Endothelial cell (in vitro differentiated cells): ENCODE results near the gene MARCHF2. TPM values are rescaled to one million over a fixed set of nuclear protein-coding genes. Genes with fewer than 3 reads are reported as not detected.

ENCODE experiments used
- DNase-seq: peaks from one replicate; pipeline ENCODE4 v3.0.0; 2021; ENCODE audit warnings: low spot score
- H3K27ac Mint-ChIP-seq: one replicate; pipeline ENCODE4 v1.8.0; 2021; ENCODE audit warnings: mixed read lengths, inconsistent platforms; ENCODE audit not compliant: unreplicated experiment
- H3K27me3 Mint-ChIP-seq: one replicate; pipeline ENCODE4 v1.8.0; 2021; ENCODE audit warnings: mild to moderate bottlenecking, moderate library complexity, mixed read lengths, inconsistent platforms; ENCODE audit not compliant: unreplicated experiment
- H3K36me3 Mint-ChIP-seq: one replicate; pipeline ENCODE4 v1.8.0; 2021; ENCODE audit warnings: mild to moderate bottlenecking, low read depth, mixed read lengths, inconsistent platforms; ENCODE audit not compliant: unreplicated experiment
- H3K4me1 Mint-ChIP-seq: one replicate; pipeline ENCODE4 v1.8.0; 2021; ENCODE audit warnings: mild to moderate bottlenecking, mixed read lengths, inconsistent platforms; ENCODE audit not compliant: unreplicated experiment
- H3K4me3 Mint-ChIP-seq: one replicate; pipeline ENCODE4 v1.8.0; 2021; ENCODE audit warnings: mild to moderate bottlenecking, mixed read lengths, inconsistent platforms; ENCODE audit not compliant: unreplicated experiment
- H3K9me3 Mint-ChIP-seq: one replicate; pipeline ENCODE4 v1.8.0; 2021; ENCODE audit warnings: mixed read lengths, inconsistent platforms; ENCODE audit not compliant: unreplicated experiment
- total RNA-seq: library from RNA; stranded (reverse); fragmentation: NEBNext Ultra II Directional; extraction: Animal tissue kit (Norgen Biotek cat#: 25700); gene quantifications from one replicate; pipeline ENCODE4 v1.2.1, GENCODE V29; 2021; ENCODE audit not compliant: unreplicated experiment
- TF ChIP-seq, protein P1 (sequence below): fragments of 200-600 bp; sonication (generic); IDR thresholded peaks from one replicate; pipeline ENCODE4 v1.5.0; 2021; ENCODE audit warnings: antibody characterized with exemption; ENCODE audit not compliant: unreplicated experiment

The MARCHF2 gene
- total RNA-seq, 1 donor from 2014 or later = 58.2 TPM

GRCh38 chr19:8391198-8392016, 21.7 kb upstream of the MARCHF2 start:
- H3K36me3 Mint-ChIP-seq = peaks cover 16% of the 10 kb centered on the region
- TF ChIP-seq, protein P1, sequence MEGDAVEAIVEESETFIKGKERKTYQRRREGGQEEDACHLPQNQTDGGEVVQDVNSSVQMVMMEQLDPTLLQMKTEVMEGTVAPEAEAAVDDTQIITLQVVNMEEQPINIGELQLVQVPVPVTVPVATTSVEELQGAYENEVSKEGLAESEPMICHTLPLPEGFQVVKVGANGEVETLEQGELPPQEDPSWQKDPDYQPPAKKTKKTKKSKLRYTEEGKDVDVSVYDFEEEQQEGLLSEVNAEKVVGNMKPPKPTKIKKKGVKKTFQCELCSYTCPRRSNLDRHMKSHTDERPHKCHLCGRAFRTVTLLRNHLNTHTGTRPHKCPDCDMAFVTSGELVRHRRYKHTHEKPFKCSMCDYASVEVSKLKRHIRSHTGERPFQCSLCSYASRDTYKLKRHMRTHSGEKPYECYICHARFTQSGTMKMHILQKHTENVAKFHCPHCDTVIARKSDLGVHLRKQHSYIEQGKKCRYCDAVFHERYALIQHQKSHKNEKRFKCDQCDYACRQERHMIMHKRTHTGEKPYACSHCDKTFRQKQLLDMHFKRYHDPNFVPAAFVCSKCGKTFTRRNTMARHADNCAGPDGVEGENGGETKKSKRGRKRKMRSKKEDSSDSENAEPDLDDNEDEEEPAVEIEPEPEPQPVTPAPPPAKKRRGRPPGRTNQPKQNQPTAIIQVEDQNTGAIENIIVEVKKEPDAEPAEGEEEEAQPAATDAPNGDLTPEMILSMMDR = no peak
- peaks cover 6% of the 10 kb centered on the region for H3K27me3 Mint-ChIP-seq
- peaks cover 45% of the 10 kb centered on the region for H3K4me1 Mint-ChIP-seq
- H3K9me3 Mint-ChIP-seq = no peaks in the 10 kb centered on the region
- peak overlapping the region; percentile 83 for H3K4me3 Mint-ChIP-seq
- peak overlapping the region; percentile 61 for H3K27ac Mint-ChIP-seq
- DNase-seq = no peak

- peak overlapping the region; percentile 61 for H3K27ac Mint-ChIP-seq
- H3K36me3 Mint-ChIP-seq = peaks cover 13% of the 10 kb centered on the region
- no peak overlapping the region for H3K4me3 Mint-ChIP-seq
- no peaks in the 10 kb centered on the region for H3K9me3 Mint-ChIP-seq
- DNase-seq = no peak
- TF ChIP-seq, protein P1 = no peak
- H3K4me1 Mint-ChIP-seq = peaks cover 45% of the 10 kb centered on the region
- H3K27me3 Mint-ChIP-seq = peaks cover 12% of the 10 kb centered on the region
These were observed 21.0 kb upstream of the MARCHF2 start for GRCh38 chr19:8392017-8392591.

DNA sequence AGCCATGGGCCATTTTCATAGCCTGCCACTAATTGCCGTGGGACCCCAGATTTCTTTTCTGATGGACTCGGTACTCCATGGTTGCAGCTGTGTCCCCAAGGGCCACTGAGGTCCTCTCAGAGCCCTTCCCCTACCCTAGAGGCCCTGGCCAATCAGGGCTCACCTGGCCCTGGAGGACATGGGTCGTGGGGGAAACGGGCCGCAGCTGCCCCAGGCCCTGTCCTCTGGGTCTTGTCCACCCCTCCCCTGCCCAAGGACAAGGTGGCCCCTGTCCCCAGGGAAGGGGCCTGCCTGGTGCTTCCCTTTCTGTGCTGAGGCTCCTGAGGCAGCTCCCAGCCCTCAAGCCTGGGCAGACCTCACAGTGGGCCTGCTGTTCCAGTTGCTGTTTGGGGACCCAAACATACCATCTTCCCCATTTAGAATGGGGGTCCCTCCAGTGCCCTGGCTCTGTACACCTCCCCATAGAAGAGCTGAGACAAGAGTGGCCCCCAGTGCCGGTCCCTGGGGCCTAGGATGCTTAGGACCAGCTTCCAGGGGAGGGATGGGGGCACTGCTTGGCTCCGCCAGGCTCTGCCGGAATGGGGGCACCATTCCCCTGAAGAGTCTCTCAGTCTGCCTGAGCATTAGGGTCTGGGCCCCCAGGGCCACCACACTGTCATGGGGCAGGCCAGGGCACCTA, 19.8 kb upstream of the MARCHF2 start:
- H3K9me3 Mint-ChIP-seq = no peaks in the 10 kb centered on the region
- no peak for DNase-seq
- TF ChIP-seq, protein P1 = no peak
- peak overlapping the region; percentile 72 for H3K27ac Mint-ChIP-seq
- H3K27me3 Mint-ChIP-seq = peaks cover 16% of the 10 kb centered on the region
- H3K36me3 Mint-ChIP-seq = peaks cover 12% of the 10 kb centered on the region
- H3K4me1 Mint-ChIP-seq = peaks cover 50% of the 10 kb centered on the region
- H3K4me3 Mint-ChIP-seq = peak overlapping the region; percentile 43

DNA sequence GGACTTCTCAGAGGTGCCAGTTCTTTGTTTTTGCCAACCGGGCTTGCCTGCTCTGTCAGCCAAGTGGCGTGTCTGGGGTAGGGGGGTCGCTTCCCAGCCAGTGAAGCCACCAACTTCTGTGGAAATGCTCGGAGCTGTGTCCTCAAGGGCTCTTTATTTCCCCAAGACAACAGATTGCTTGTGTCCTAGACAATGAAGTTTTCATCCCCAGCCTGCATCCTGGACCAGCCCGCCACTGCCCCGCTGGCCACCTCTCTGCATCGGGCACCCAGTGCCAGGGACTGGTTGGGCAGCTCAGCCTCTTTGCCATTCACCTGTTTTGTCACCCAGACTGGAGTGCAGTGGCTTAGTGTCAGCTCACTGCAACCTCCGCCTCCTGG, 19.2 kb upstream of the MARCHF2 start:
- Mint-ChIP-seq H3K36me3 (peaks cover 12% of the 10 kb centered on the region), H3K27me3 (peaks cover 16% of the 10 kb centered on the region), H3K4me3 (no peak overlapping the region), H3K27ac (no peak overlapping the region), H3K9me3 (no peaks in the 10 kb centered on the region), H3K4me1 (peaks cover 53% of the 10 kb centered on the region)
- TF ChIP-seq, protein P1 = no peak
- DNase-seq = no peak
